Astrocyte of the spinal cord (primary cell): ENCODE data around the gene EML2.

Experiments
- DNase-seq: peaks from one replicate; pipeline ENCODE4 v3.0.0; 2011; ENCODE audit warnings: low read depth, low spot score
- H3K4me3 ChIP-seq: 2 replicates; pipeline ENCODE4 v1.5.1; 2011; ENCODE audit warnings: low read depth, mild to moderate bottlenecking, low read length, moderate library complexity
- in situ Hi-C: cut with HindIII; loops from 2 replicates; pipeline ENCODE4 v1.10.0; 2017; ENCODE audit warnings: low sequenced_read_pairs
- TF ChIP-seq, protein P1 (sequence below): IDR thresholded peaks from 2 replicates; pipeline ENCODE4 v1.5.1; 2012; ENCODE audit warnings: low read depth, mild to moderate bottlenecking, low read length, inconsistent platforms

The EML2 gene

DNA sequence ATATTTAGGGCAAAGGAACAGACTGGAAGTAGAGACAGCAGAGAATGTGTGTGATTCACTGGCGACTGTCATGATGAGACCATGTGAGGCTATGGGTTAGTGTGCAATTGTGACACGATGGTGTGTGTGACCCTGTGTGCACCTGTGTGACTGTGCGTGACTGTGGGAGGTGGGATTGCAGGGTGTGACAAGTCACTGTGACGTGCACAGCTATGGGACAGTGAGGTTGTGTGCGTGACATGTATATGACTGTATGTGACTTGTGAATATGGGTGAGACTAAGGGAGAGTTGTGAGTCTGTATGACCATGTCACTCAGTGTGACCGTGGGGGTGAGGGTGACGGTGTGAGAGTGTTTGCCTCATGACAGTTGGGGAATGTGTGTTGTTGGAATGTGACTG lies 25.4 kb upstream of the EML2 start:
- no peak for DNase-seq
- TF ChIP-seq, protein P1, sequence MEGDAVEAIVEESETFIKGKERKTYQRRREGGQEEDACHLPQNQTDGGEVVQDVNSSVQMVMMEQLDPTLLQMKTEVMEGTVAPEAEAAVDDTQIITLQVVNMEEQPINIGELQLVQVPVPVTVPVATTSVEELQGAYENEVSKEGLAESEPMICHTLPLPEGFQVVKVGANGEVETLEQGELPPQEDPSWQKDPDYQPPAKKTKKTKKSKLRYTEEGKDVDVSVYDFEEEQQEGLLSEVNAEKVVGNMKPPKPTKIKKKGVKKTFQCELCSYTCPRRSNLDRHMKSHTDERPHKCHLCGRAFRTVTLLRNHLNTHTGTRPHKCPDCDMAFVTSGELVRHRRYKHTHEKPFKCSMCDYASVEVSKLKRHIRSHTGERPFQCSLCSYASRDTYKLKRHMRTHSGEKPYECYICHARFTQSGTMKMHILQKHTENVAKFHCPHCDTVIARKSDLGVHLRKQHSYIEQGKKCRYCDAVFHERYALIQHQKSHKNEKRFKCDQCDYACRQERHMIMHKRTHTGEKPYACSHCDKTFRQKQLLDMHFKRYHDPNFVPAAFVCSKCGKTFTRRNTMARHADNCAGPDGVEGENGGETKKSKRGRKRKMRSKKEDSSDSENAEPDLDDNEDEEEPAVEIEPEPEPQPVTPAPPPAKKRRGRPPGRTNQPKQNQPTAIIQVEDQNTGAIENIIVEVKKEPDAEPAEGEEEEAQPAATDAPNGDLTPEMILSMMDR, result no peak
- H3K4me3 ChIP-seq, result no peak overlapping the region
- in situ Hi-C loops, result no loop called here

DNA sequence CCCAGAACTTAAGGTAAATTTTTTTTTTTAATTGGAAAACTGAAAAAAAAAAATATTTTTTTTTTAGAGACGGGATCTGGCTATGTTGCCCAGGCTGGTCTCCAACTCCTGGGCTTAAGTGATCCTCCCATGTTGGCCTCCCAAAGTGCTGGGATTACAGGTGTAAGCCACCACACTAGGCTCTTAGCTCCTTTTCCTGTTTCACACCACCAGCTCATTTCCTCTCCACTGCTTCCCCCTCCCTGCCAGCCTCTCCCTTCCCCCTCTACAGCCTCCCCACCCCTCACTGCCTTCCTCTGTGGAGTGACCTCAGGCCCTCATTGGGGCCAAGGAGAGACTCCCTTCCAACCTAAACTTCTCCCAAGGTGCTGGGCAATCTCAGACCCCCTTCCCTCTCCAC lies 24.6 kb upstream of the EML2 start:
- in situ Hi-C loops, result no loop called here
- DNase-seq, result no peak
- TF ChIP-seq, protein P1, result no peak
- H3K4me3 ChIP-seq, result no peak overlapping the region

DNA sequence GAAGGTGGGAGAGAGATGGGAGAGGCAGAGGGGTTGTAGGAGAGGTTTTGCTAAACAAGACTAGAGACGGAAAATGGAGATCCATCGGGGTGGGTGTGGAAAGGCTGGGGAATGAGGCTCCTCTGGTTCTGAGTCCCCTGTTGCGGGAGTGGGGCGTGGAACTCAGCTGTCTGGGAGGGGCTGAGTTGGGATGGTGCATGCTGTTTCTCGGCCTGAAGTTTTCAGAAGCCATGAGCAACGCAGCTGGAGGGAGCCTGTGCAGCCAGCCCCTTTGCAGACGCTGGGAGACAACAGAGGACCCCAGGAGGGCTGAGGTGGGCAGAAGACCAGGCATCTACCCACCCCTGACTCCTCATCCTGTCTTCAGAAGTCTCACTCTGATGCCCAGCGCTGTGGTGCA lies 21.4 kb upstream of the EML2 start:
- no peak for DNase-seq
- in situ Hi-C loops, result no loop called here
- no peak overlapping the region for H3K4me3 ChIP-seq
- TF ChIP-seq, protein P1, result no peak

DNA sequence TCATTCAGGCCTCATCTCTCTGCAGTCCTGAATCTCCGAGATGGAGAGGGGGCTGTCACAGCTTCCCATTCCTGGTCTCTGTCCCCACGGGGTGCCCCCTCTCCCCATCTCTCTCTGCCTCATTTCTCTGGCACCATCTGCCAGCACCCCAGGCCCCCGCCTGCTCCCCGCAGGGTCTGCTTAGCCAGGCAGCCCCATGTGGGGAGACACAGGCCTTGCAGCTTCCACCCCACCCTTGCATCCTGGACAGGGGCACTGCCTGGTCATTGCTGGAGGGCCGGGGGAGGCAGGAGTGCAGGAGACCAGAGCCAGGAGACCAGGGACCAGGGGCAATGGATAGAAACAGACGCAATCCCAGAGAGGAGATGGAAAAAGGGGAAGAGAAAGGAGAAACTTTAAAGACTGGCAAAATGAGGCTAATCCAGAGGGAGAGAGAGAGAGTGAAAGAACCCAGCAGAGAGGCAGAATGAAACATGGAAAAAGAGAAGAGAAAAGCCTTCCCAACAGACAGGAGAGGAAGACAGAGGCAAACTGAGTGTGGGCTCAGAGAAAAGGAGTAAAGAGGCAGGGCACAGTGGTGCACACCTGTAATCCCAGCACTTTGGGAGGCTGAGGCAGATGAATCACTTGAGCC lies 20.0 kb upstream of the EML2 start:
- in situ Hi-C loops, result no loop called here
- H3K4me3 ChIP-seq, result no peak overlapping the region
- DNase-seq, result no peak
- TF ChIP-seq, protein P1, result no peak

DNA sequence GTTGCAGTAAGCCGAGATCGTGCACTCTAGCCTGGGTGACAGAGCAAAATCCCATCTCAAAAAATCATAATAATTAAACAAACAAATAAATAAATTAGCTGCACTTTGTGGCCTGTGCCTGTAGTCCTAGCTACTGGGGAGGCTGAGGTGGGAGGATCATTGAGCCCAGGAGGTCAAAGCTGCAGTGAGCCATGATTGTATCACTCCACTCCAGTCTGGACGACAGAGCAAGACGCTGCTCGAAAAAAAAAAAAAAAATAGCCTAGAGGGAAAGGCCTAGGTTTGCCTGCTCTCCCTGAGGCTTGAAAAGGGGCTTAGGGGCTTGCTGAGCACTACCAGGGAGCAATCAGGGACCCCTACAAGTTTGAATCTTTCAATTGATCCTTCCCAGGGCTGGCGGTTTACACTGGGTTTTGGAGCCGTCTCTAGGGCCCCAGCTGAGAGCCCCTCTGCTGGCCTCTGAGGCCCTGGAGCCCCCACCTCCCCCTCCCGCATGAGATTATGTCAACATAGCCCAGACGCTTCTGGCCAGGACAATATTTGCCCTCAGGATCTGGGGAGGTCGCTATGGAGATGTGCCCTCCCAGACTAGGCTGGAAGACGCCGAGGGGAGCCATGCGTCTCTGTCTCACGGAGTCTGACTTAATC lies 18.4 kb upstream of the EML2 start:
- TF ChIP-seq, protein P1, result no peak
- in situ Hi-C loops, result no loop called here
- no peak for DNase-seq
- H3K4me3 ChIP-seq, result no peak overlapping the region

DNA sequence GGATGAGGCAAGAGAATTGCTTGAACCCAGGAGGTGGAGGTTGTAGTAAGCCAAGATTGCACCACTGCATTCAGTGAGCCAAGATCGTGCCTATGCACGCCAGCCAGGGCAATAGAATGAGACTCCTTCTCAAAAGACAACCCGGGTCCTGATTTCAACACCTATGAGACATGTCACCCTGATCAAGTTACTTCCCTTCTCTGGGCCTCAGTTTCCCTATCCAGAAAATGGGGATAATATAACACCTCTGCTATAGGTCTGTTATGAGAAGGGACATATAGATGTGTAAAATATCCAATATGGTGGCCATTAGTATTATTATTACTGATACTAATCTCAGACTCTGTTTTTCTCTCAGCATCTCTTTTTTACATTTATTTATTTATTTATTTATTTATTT lies 15.9 kb upstream of the EML2 start:
- TF ChIP-seq, protein P1, result no peak

DNA sequence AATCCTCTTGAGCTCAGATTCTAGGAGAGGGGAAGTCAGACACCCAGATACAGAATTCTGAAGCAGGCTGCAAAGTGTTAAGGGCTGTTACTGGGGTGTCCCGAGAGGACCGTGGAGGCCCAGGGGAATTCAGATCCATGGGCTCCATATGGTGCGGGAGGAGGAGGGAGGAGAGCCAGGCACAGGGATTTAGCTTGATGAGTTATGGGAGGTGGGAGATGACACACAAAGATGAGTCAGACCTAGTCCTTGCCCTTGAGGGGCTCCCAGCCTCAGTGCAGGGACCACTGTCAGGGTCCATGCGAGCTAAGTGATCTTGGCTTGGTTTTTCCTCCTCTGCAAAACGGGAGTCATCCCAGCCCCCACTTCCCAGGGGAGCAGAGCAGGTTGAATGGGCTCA lies 14.4 kb upstream of the EML2 start:
- TF ChIP-seq, protein P1, result no peak
- no peak overlapping the region for H3K4me3 ChIP-seq
- in situ Hi-C loops, result no loop called here
- DNase-seq, result no peak

More for the DNA sequence above, 15.9 kb upstream of the EML2 start:
- DNase-seq, result no peak
- no peak overlapping the region for H3K4me3 ChIP-seq
- in situ Hi-C loops, result no loop called here
